ENCODE measurements around the gene MEX3C. TPM values are rescaled to one million over a fixed set of nuclear protein-coding genes. Genes with fewer than 3 reads are reported as not detected.

Gene MEX3C
- total and polyA plus RNA-seq, 2 of the 4 experiments (the other 2 are of a cell fraction) = 26.0 to 50.9 TPM

GRCh38 chr18:51226587-51227350 is 29.3 kb upstream of the MEX3C start:
- no peak overlapping the region for H4K8ac ChIP-seq (ENCODE audit: low read depth in 2 of 2, low read length in 2 of 2)
- H3K9me3 ChIP-seq (ENCODE audit: control insufficient read depth, insufficient read depth, low read length) = no peaks in the 10 kb centered on the region
- H4K20me1 ChIP-seq (ENCODE audit: insufficient read depth, low read length) = no peaks in the 10 kb centered on the region
- H3K9ac ChIP-seq (ENCODE audit: low read depth, low read length) = no peak overlapping the region
- ChIA-PET CTCF (no interaction called here), POLR2A (ENCODE audit: unreplicated experiment) (no interaction called here)
- no peak overlapping the region for H4K5ac ChIP-seq (ENCODE audit: low read depth, low read length)
- no peak overlapping the region for H2BK15ac ChIP-seq (ENCODE audit: low read depth, low read length)
- WGBS, 2 experiments (ENCODE audit: extremely low coverage in 2 of 2, insufficient read length in 1 of 2) = 63% methylated on average over 1 of the region's 4 CpGs; no CpG with 5 or more reads in 1 of the 2 experiments
- intact Hi-C loops (cut with micrococcal nuclease) = no loop called here
- H3K27ac ChIP-seq (ENCODE audit: insufficient read depth, low read length) = no peak overlapping the region
- DNase-seq (no peak), ATAC-seq (ENCODE audit: low read depth) (no peak)
- no TSS peak for BruUV-seq (replicated peaks)
- no peak overlapping the region for H3K23ac ChIP-seq (ENCODE audit: low read depth, low read length)
- no peak overlapping the region for H2AK9ac ChIP-seq (replicated peaks; ENCODE audit: low read depth, low read length, poor library complexity)
- no peak overlapping the region for H3K18ac ChIP-seq (ENCODE audit: low read depth, low read length)
- TF ChIP-seq CEBPB (IDR thresholded peaks at IDR 0.05; ENCODE audit: low read depth, low read length) (no peak), CTCF (conservative IDR thresholded peaks at IDR 0.05; ENCODE audit: low read depth, low read length) (no peak), MAZ (IDR thresholded peaks at IDR 0.05; ENCODE audit: borderline replicate concordance, low read depth, low read length) (no peak), RAD21 (IDR thresholded peaks at IDR 0.05; ENCODE audit: low read length) (no peak), BHLHE40 (IDR thresholded peaks at IDR 0.05; ENCODE audit: low read depth, low read length) (no peak), MXI1 (IDR thresholded peaks at IDR 0.05; ENCODE audit: borderline replicate concordance, low read depth, low read length) (no peak), MAFK (IDR thresholded peaks at IDR 0.05; ENCODE audit: low read depth, low read length) (no peak), RFX5 (IDR thresholded peaks at IDR 0.05; ENCODE audit: low read depth, low read length) (no peak), CHD1 (IDR thresholded peaks at IDR 0.05; ENCODE audit: low read depth, low read length) (no peak), NFE2L2 (IDR thresholded peaks at IDR 0.05; ENCODE audit: low read depth, low read length) (no peak), RCOR1 (IDR thresholded peaks at IDR 0.05; ENCODE audit: insufficient replicate concordance, low read length) (no peak), POLR2A (IDR thresholded peaks at IDR 0.05; ENCODE audit: low read depth, low read length) (no peak), USF2 (IDR thresholded peaks at IDR 0.05; ENCODE audit: low read depth, low read length) (no peak), ELK1 (IDR thresholded peaks at IDR 0.05; ENCODE audit: borderline replicate concordance, low read depth, low read length) (no peak), FOS (IDR thresholded peaks at IDR 0.05; ENCODE audit: low read depth, low read length) (no peak), SMC3 (IDR thresholded peaks at IDR 0.05; ENCODE audit: low read depth, low read length) (no peak)
- no peak overlapping the region for H3K4ac ChIP-seq (ENCODE audit: low read depth, low read length)
- H3K56ac ChIP-seq (ENCODE audit: extremely low read depth, insufficient read depth, low read length) = no peak overlapping the region
- H4K91ac ChIP-seq (ENCODE audit: insufficient read depth, low read depth, low read length) = no peak overlapping the region
- H3K36me3 ChIP-seq (ENCODE audit: control insufficient read depth, insufficient read depth, low read length) = no peaks in the 10 kb centered on the region
- H3K79me1 ChIP-seq (ENCODE audit: low read depth in 1 of 2, low read length in 2 of 2) = no peaks in the 10 kb centered on the region
- H3K4me2 ChIP-seq (ENCODE audit: low read depth, low read length) = no peak overlapping the region
- H2AFZ ChIP-seq (replicated peaks; ENCODE audit: low read length, poor library complexity) = no peak overlapping the region
- H3K27me3 ChIP-seq (ENCODE audit: control insufficient read depth, insufficient read depth, low read length) = no peaks in the 10 kb centered on the region
- no peaks in the 10 kb centered on the region for H3K9me1 ChIP-seq (ENCODE audit: insufficient read depth, low read length)
- no peak overlapping the region for H3K4me3 ChIP-seq (ENCODE audit: insufficient read depth, low read depth, low read length)
- no peak overlapping the region for H2BK5ac ChIP-seq (ENCODE audit: low read depth, low read length, poor library complexity, severe bottlenecking)
- in situ Hi-C loops (cut with MboI; ENCODE audit: low sequenced_read_pairs) = no loop called here
- H3K14ac ChIP-seq (replicated peaks; ENCODE audit: low read depth, low read length) = no peak overlapping the region
- H2BK120ac ChIP-seq (ENCODE audit: low read depth, low read length) = no peak overlapping the region
- no peaks in the 10 kb centered on the region for H3K4me1 ChIP-seq (ENCODE audit: control insufficient read depth, insufficient read depth, low read length)
- no peak overlapping the region for H2BK20ac ChIP-seq (ENCODE audit: low read depth, low read length)
- H2AK5ac ChIP-seq (ENCODE audit: low read depth, low read length) = no peak overlapping the region
- dilution Hi-C loops (cut with HindIII; ENCODE audit: low sequenced_read_pairs, unreplicated experiment) = no loop called here
